ENCODE data around the gene SUCNR1.
"Not testable (repeated sequence)": the region's sequence is repeated elsewhere in the genome, so short reads cannot be mapped to it uniquely, and the experiment has no call there.

The SUCNR1 gene

GRCh38 chr3:151841801-151842200 is 31.6 kb upstream of the SUCNR1 start:
- Histone ChIP-seq H3K27ac (ENCODE audit: low read length) (no peak overlapping the region), H3K4me3 (ENCODE audit: low read depth in 1 of 2, low read length in 2 of 2) (no peak overlapping the region), H3K4me2 (ENCODE audit: insufficient read depth, low read length) (no peak overlapping the region), H3K27me3 (ENCODE audit: insufficient read depth, low read length, poor library complexity) (no peaks in the 10 kb centered on the region), H2AFZ (ENCODE audit: low read depth, low read length) (no peak overlapping the region), H3K9me3 (ENCODE audit: insufficient read depth, low read length, severe bottlenecking) (no peaks in the 10 kb centered on the region), H3K36me3 (ENCODE audit: insufficient read depth, low read length) (no peaks in the 10 kb centered on the region), H3K4me1 (ENCODE audit: insufficient read depth, low read length) (peaks cover 7% of the 10 kb centered on the region), H4K20me1 (ENCODE audit: insufficient read depth, low read length) (no peaks in the 10 kb centered on the region), H3K79me2 (ENCODE audit: insufficient read depth, low read length) (no peaks in the 10 kb centered on the region), H3K9ac (ENCODE audit: low read depth, low read length) (no peak overlapping the region)
- no peak for ATAC-seq (ENCODE audit: insufficient read depth, low read depth)
- DNase-seq, result no peak
- no peak for TF ChIP-seq CTCF (IDR thresholded peaks at IDR 0.05; ENCODE audit: borderline replicate concordance, extremely low read depth, low read length, poor library complexity, severe bottlenecking)
- TF ChIP-seq EZH2 (IDR thresholded peaks at IDR 0.05; ENCODE audit: borderline replicate concordance, low read depth, low read length, severe bottlenecking), result no peak

GRCh38 chr3:151843275-151843674 is 30.2 kb upstream of the SUCNR1 start:
- Histone ChIP-seq H2AFZ (ENCODE audit: low read depth, low read length) (peak overlapping the region; percentile 52; the same call in 1 of the 2 replicates), H3K9me3 (ENCODE audit: insufficient read depth, low read length, severe bottlenecking) (no peaks in the 10 kb centered on the region), H3K27ac (ENCODE audit: low read length) (no peak overlapping the region), H3K4me1 (ENCODE audit: insufficient read depth, low read length) (no peaks in the 10 kb centered on the region), H3K4me3 (ENCODE audit: low read depth in 1 of 2, low read length in 2 of 2) (no peak overlapping the region), H3K4me2 (ENCODE audit: insufficient read depth, low read length) (no peak overlapping the region), H3K9ac (ENCODE audit: low read depth, low read length) (no peak overlapping the region), H3K27me3 (ENCODE audit: insufficient read depth, low read length, poor library complexity) (no peaks in the 10 kb centered on the region), H3K79me2 (ENCODE audit: insufficient read depth, low read length) (no peaks in the 10 kb centered on the region), H3K36me3 (ENCODE audit: insufficient read depth, low read length) (no peaks in the 10 kb centered on the region), H4K20me1 (ENCODE audit: insufficient read depth, low read length) (no peaks in the 10 kb centered on the region)
- DNase-seq (no peak), ATAC-seq (ENCODE audit: insufficient read depth, low read depth) (no peak; the same call in 2 of the 3 replicates)
- TF ChIP-seq CTCF (IDR thresholded peaks at IDR 0.05; ENCODE audit: borderline replicate concordance, extremely low read depth, low read length, poor library complexity, severe bottlenecking), result no peak
- TF ChIP-seq EZH2 (IDR thresholded peaks at IDR 0.05; ENCODE audit: borderline replicate concordance, low read depth, low read length, severe bottlenecking), result no peak

GRCh38 chr3:151845306-151845905 is 28.0 kb upstream of the SUCNR1 start:
- Histone ChIP-seq H3K36me3 (ENCODE audit: insufficient read depth, low read length) (no peaks in the 10 kb centered on the region), H3K27ac (ENCODE audit: low read length) (no peak overlapping the region), H3K4me3 (ENCODE audit: low read depth in 1 of 2, low read length in 2 of 2) (no peak overlapping the region), H3K4me1 (ENCODE audit: insufficient read depth, low read length) (no peaks in the 10 kb centered on the region), H3K4me2 (ENCODE audit: insufficient read depth, low read length) (no peak overlapping the region), H3K27me3 (ENCODE audit: insufficient read depth, low read length, poor library complexity) (no peaks in the 10 kb centered on the region), H3K9me3 (ENCODE audit: insufficient read depth, low read length, severe bottlenecking) (peaks cover 5% of the 10 kb centered on the region), H3K79me2 (ENCODE audit: insufficient read depth, low read length) (no peaks in the 10 kb centered on the region), H2AFZ (ENCODE audit: low read depth, low read length) (no peak overlapping the region), H3K9ac (ENCODE audit: low read depth, low read length) (no peak overlapping the region), H4K20me1 (ENCODE audit: insufficient read depth, low read length) (no peaks in the 10 kb centered on the region)
- DNase-seq, result no peak
- no peak for ATAC-seq (ENCODE audit: insufficient read depth, low read depth)
- no peak for TF ChIP-seq EZH2 (IDR thresholded peaks at IDR 0.05; ENCODE audit: borderline replicate concordance, low read depth, low read length, severe bottlenecking)
- no peak for TF ChIP-seq CTCF (IDR thresholded peaks at IDR 0.05; ENCODE audit: borderline replicate concordance, extremely low read depth, low read length, poor library complexity, severe bottlenecking)

- H3K9me3 ChIP-seq (ENCODE audit: insufficient read depth, low read length, severe bottlenecking); H3K9ac ChIP-seq (ENCODE audit: low read depth, low read length); H3K27ac ChIP-seq (ENCODE audit: low read length); ATAC-seq (ENCODE audit: insufficient read depth, low read depth); DNase-seq; H4K20me1 ChIP-seq (ENCODE audit: insufficient read depth, low read length); H3K4me1 ChIP-seq (ENCODE audit: insufficient read depth, low read length); H3K4me2 ChIP-seq (ENCODE audit: insufficient read depth, low read length); H3K36me3 ChIP-seq (ENCODE audit: insufficient read depth, low read length); H3K79me2 ChIP-seq (ENCODE audit: insufficient read depth, low read length); H3K27me3 ChIP-seq (ENCODE audit: insufficient read depth, low read length, poor library complexity); H3K4me3 ChIP-seq (ENCODE audit: low read depth in 1 of 2, low read length in 2 of 2); H2AFZ ChIP-seq (ENCODE audit: low read depth, low read length): not testable (repeated sequence)
These were observed 23.4 kb upstream of the SUCNR1 start for GRCh38 chr3:151850065-151850464.
